Measurements from ENCODE around the gene PGRMC1.
"Not testable (repeated sequence)": the region's sequence is repeated elsewhere in the genome, so short reads cannot be mapped to it uniquely, and the experiment has no call there.

The PGRMC1 gene

DNA sequence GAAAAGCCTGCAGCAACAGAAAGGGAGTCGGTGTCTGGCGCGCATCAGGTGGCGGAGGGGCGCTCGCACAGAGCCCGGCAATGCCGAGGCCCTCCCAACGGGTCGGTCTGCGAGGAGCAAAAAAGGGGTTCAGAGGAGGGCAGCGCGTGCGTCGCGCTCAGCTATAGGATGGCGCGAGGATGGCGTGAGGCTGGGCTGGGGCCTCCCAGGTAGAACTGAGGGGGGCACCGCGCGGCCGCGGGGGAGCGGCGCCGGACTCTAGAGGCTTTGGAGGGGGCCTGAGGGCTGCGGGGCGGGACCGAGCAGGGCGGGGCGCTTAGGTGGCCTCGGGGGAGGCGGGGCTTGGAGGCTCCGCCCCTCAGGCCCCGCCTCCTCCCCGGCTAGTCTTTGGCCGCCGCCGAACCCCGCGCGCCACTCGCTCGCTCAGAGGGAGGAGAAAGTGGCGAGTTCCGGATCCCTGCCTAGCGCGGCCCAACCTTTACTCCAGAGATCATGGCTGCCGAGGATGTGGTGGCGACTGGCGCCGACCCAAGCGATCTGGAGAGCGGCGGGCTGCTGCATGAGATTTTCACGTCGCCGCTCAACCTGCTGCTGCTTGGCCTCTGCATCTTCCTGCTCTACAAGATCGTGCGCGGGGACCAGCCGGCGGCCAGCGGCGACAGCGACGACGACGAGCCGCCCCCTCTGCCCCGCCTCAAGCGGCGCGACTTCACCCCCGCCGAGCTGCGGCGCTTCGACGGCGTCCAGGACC is at the start of gene PGRMC1:
TSS of gene PGRMC1 (plus strand) at position 414 of the 751 bp plus-strand sequence. CDS start at position 493, 79 bp downstream.
- no peak for DNase-seq (ENCODE audit: low read depth)

DNA sequence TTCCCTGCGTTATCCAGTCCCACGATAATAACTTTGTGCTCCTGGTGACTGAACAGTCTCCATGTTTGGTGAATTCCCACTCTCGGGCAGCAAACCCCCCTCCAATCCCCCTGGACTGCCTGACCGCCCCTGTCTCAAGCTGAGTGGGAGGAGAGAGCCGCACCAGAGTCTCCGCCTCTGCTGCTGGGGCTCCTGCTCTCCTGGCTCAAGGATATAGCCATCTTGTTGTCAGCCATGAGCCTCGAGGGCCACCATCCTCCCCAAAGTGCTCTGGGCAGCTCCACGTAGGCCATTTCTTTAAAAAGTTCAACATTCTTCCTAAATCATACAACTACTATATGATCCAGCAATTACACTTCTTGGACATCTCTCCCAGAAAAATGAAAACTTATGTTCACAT is 49.3 kb upstream of the PGRMC1 start:
- DNase-seq (ENCODE audit: low read depth): no peak

DNA sequence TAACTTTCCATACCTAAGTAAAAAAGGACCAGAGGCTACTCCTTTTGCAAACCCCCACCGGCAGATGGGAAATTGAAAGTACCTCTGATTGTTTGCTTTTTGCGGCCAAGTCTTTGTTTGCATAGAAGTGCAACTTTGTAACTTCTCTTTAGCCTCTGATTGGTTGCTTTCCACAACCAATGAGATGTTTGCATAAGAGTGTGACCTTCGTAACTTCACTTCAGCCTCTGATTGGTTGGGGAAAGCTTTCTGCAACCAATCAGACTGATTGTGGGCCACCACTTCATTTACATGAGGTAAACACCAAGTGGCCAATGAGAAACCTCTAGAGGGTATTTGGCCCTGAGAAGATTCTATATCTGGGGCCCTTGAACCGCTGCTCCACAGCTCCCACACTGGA is 48.8 kb upstream of the PGRMC1 start:
- DNase-seq (ENCODE audit: low read depth): no peak

DNA sequence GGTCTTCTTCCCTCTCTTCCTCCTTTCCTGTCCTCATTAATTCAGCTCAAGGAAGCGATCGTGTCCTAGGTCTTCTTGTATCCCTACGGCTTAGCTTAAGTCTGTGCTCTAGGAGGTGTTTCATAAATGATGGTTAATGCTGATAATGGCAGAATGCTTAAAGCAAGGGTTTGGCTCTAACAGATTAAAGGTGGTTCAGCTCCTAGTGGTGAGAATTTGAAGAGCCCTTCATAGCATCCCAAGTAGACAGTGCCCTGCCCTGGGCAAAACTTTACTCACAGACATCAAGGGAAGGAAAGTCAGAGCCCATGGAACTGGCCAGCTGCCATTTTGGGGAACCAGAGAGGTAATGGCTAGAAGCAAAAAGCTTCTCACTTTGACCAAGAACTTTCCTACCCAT is 47.0 kb upstream of the PGRMC1 start:
- no peak for DNase-seq (ENCODE audit: low read depth)

DNA sequence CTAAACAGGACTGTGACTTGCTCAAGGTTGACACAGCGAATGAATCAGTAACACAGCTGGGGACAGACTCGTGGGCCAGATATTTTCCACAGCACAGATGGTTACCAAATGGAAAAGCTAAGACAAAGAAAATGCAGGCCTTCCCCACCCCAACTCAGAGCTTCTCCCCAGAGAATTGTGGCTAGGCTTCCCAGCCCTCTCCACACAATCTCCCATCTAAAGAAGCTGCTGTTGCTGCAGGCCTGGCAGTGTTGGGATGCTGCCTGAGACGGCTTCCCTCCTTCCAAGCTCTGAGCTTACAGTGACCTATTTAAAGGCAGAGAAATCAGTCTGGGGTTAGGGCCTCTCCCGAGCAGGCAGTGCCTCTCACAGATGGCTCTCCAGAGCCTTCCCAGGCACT is 46.5 kb upstream of the PGRMC1 start:
- no peak for DNase-seq (ENCODE audit: low read depth)

DNA sequence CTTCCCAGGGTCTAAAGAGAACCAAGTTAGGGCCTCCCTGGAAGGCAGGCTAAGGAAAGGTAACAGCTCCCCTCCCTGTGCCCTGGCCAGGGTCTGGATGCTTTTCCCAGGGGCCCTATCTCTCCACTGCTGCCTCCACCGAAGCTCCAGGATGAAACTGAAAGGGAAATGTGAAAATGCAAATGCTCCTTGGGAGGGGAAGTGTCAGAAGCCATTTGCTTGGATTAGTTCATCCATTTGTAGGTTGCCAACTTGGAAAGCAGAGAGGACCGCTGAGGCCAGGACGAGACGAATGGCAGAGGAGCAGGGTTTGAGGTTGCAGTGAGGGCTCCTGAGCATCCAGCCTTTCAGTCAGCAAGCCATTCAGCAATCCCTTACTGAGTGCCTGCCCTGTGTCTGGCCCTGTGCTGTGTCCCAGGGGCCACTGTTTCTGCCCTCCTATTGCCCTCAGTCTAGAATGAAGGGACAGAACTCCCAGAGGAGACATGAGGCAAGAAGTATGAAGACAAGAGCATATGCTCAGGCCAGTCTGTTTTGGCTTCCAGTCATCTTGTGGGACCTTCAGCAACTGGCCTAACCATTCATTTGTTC is 45.9 kb upstream of the PGRMC1 start:
- DNase-seq (ENCODE audit: low read depth): no peak

DNA sequence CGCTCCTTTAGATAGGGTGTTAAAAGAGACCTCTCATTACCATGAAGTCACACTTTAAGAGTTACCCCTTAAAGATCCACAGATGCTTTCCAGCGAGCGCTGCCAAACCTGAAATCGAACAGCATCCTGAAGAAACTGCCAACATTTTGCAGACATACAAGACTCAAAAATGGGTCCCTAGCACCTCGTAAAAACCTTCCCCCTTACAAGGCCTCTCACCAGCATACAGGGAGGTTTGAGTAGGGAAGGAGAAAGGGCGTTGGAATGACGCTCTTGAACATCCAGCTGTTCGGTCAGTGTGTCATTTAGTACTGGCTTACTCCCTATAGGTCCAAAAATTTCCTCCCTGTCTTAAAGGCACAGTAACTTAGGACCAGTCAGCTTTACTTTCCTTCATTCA is 45.3 kb upstream of the PGRMC1 start:
- DNase-seq (ENCODE audit: low read depth): no peak

DNA sequence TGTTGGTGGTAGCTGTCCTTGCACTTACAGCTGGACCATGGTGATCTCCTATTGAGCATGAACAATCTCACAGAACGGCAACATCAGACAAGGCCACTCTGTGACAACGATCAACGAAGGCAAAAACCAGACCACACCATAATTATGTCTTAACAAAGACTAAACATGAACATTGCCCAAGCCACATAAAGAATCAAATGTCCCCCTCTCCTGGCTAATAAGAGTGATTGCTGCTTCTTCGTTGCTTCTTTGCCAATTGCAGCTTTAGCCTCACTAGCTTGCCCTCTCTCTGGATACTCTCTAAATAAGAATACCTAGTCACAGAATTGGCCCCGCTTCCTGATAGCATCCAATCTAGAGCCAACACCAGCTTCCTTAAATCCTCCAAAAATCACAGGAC is 41.5 kb upstream of the PGRMC1 start:
- no peak for DNase-seq (ENCODE audit: low read depth)

DNA sequence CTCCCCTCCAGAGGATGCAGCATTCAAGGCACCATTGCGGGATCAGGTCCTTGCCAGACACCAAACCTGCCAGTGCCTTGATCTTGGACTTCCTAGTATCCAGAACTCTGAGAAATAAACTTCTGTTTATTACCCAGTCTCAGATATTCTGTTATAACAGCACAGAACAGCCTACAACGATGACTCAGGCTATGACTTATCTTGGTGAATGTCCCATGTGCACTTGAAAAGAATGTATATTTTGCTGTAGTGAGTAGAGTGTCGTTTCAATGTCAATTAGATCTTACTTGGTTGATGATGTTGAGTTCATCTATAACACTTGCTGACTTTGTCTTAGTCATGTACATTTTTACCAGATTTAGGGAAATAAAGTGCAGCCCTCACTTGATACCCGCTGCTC is 34.5 kb upstream of the PGRMC1 start:
- no peak for DNase-seq (ENCODE audit: low read depth)

DNA sequence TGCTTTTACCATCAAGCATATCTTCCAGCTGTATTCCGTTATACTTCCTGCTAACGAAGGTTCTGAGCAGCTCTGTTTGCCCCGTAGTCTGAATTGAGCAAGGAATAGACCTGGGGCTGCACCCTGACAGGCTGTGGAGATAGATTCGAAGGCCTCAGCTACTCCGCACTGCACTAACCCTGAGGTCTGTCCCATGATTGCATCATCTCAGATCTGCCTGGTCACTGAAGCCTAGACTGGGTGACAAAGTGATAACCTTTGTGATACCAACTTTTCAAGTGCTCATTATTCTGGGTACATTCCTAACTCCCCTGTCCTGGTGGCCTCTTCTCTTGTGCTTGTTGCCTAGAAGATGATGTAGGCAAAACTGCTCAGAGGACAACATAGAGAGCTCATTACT is 29.9 kb upstream of the PGRMC1 start:
- no peak for DNase-seq (ENCODE audit: low read depth)

DNA sequence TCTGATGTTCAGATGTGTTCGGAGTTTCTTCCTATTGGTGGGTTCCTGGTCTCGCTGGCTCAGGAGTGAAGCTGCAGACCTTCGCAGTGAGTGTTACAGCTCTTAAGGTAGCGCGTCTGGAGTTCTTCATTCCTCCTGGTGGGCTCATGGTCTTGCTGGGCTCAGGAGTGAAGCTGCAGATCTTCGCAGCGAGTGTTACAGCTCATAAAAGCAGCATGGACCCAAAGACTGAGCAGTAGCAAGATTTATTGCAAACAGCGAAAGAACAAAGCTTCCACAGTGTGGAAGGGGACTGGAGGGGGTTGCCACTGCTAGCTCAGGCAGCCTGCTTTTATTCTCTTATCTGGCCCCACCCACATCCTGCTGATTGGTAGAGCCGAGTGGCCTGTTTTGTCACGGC is 28.6 kb upstream of the PGRMC1 start:
- DNase-seq (ENCODE audit: low read depth): not testable (repeated sequence)

DNA sequence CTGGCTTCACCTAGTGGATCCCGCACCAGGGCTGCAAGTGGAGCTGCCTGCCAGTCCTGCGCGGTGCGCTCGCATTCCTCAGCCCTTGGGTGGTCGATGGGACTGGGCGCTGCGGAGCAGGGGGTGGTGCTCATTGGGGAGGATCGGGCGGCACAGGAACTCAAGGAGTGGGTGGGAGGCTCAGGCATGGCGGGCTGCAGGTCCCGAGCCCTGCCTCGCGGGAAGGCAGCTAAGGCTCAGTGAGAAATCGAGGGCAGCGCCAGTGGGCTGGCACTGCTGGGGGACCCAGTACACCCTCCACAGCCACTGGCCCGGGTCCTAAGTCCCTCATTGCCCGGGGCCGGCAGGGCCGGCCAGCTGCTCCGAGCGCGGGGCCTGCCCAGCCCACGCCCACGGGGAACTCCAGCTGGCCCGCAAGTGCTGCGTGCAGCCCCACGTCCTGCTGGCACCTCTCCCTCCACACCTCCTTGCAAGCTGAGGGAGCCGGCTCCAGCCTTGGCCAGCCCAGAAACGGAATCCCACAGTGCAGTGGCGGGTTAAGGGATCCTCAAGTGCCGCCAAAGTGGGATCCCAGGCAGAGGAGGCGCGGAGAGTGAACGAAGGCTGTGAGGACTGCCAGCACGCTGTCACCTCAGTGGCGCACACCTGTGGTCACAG is 27.6 kb upstream of the PGRMC1 start:
- DNase-seq (ENCODE audit: low read depth): no peak

DNA sequence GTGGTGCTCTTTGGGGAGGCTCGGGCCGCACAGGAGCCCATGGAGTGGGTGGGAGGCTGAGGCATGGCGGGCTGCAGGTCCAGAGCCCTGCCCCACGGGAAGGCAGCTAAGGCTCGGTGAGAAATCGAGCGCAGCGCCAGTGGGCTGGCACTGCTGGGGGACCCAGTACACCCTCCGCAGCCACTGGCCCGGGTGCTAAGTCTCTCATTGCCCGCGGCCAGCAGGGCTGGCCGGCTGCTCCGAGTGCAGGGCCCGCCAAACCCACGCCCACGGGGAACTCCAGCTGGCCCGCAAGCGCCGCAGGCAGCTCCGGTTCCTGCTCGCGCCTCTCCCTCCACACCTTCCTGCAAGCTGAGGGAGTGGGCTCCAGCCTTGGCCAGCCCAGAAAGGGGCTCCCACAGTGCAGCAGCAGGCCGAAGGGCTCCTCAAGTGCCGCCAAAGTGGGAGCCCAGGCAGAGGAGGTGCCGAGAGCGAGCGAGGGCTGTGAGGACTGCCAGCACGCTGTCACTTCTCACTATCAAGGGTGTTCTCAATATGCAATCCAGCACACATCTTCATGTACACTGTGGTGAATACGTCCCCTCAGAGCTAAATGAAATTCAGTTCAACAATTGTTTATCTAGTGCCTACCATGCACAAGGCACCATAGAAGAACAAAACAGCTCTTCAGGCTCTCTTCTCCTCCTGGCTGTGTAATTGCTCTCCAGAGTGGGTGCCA is 25.0 kb upstream of the PGRMC1 start:
- not testable (repeated sequence) for DNase-seq (ENCODE audit: low read depth)

DNA sequence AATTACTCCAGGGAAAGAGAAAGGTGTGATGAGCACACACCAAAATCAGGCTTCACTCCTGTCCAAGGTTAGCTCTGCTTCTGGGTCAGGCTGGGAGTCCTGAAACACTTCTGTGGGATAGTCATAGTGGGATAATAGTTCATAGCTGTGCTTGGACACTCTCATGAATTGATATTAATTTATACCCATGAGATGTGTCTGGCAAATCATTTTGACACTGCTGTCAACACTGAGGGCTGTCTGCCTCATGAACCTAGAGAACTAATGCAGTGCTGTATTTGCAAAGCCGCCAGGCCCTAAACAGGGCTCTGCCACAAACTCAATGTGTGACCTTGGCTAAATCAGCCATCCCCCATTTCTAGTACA is 24.5 kb upstream of the PGRMC1 start:
- DNase-seq (ENCODE audit: low read depth): no peak

DNA sequence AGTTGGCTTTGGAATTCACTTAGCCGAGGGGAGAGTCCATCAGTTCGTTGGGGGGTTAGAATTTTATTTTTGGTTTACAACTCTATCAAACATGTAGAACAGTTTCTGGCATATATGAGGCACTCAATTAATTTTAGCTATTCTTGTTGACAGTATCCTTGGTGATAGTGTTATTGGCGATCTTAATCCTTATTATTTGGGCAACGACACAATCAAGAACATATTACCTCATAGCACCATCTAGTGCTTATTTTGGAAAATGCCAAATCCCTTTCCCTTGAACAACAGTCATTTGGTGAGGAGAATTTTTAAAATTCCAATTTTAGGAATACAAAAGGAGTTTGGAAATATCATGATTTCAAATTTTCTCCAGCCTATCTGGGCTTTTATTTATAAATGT is 17.9 kb upstream of the PGRMC1 start:
- DNase-seq (ENCODE audit: low read depth): no peak

DNA sequence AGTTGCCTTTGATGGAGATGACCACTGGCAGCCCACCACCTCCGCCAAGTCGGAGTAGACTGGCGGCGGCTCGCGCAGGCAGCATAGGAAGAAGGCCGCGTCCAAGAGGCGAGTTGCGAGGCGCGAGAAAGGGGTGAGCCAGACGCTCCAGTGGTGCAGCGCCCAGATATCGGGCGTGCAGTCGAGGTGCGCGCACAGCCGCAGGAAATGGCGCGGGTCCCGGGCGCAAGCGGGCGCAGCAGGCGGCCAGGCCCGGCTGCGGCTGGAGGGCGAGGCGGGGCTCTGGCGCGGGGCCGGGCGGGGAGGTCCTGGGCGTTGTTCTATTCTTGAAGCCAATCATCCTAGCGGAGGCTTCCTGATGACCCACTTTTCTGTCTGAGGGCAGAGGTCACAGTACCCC is 13.2 kb upstream of the PGRMC1 start:
- no peak for DNase-seq (ENCODE audit: low read depth)

DNA sequence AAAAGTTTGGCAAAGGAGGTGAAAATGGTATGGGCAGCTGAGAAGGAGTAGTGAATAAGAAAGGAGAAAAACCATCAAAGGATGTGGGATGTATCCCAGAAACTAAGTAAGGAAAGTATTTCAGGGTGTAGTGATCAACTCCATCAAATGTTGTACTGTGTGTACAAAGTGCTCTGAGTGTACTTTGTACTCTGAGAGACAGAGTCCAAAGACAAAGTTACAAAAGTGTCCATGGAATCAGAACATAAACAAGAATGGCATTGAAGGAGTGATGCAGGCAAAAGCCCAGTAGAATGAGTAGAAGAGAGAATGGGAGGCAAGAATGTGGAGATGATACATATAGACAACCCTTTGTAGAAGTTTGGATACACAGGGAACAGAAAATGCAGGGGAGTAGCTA is 12.3 kb upstream of the PGRMC1 start:
- DNase-seq (ENCODE audit: low read depth): no peak

DNA sequence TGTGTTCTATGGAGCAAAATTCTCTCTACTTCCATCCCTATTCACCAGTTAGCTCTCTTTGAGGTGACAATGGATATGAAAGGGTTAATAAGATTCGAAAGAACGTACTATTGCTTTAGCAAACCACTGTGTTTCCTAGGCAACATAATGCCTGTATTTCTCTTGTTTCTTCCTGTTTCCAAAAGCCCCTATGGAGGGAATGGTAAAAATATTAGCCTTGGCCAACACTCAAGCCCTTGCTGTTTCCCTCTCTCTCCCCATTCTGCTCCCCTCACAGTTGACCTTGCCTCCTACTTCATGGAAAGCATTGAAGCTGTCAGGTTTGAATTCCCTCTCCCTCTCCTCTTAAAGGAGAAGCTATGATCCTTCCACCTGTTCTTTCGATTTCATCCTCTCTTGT is 9.6 kb upstream of the PGRMC1 start:
- no peak for DNase-seq (ENCODE audit: low read depth)

DNA sequence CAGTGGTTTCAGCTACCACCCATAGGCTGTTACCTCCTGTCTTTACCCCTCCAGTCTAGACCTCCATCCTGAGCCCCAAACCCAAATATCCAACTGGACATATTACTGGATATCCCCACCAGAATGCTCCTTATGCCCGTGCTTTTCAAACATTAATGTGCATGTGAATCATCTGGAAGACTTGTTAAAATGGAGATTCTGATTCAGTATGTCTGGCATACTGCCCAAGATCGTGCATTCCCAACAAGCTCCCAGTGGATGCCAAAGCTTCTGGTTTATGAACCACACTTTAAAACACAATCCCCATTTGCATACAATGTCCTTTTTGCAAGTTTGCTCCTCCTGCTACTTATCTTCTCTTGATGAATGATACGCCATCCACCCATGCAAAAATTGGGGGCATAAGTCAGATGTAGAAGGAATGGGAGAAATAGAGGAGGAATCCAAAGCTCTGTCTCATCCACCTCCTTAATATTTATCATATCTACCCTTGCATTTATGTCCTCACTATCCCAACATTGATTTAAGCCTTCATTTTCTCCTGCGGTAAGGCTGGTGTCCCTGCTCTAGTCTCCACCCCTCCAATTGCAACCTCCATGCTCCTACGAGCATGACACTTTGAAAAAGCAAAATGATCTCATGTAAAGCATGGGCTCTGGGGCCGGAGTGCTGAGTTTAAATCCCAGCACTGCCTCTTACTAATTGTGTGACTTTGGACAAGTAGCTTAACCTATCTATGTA is 7.4 kb upstream of the PGRMC1 start:
- DNase-seq (ENCODE audit: low read depth): peak; percentile 70

DNA sequence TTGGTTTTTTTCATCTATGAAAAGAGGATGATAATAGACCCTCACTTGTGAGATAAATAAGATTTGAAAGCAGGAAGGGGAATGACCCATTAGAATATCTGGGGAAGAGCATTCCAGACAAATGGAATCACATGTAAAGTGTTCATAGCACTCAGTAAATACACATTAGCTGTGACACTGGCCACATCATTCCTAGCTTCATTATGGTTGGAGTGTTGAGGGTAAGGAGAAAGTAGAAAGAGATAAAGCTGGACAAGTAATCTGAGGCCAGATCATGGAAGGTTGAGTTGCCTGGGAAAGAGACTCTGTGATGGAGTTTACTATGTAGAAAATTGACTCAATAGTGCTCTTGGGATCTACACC is 6.9 kb upstream of the PGRMC1 start:
- no peak for DNase-seq (ENCODE audit: low read depth)

DNA sequence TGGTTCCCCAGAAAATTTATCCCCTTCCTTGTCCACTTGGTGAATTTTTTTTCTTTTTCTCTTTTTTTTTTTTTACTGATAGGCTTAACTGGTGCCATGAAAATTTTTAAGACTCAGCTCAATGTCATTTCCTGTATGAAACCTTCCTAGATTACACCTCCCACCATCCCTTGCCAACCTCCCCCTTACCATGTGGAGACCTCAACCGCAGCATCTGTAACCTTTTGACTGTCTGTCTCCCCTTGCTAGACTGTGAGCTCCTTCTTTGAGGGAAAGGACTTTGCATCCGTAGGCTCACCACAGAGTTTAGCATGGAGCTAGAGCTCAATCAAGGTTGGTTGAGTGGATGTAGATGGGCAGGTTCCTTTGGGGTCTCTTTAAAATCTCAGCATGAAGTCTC is 5.2 kb upstream of the PGRMC1 start:
- DNase-seq (ENCODE audit: low read depth): no peak

DNA sequence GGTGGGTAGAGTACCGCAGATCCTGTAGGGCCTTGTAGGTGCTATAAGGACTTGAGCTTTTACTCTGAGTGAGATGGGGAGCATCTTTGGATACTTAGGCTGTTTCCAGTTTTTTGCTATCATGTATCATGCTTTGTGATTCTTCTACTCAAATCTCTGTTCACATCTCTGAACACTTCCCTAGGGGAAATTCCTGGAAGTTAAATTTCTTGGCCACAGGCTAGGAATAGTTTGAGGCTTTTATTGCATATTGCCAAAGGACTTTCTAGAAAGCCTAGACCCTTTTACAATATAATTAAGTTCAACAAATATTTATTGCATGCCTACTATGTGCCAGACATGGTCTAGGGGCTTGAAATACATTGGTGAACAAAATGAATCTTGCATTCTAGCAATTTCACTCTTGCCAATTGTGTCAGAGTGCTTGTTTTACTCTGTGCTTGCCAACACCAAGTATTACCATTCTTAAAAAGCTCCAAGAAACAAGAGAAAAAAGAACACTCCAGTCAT is 4.1 kb upstream of the PGRMC1 start:
- no peak for DNase-seq (ENCODE audit: low read depth)

Measured in non-pigmented ciliary epithelial cell (primary cell).